ENCODE results near the gene UBA3.

UBA3 gene

DNA sequence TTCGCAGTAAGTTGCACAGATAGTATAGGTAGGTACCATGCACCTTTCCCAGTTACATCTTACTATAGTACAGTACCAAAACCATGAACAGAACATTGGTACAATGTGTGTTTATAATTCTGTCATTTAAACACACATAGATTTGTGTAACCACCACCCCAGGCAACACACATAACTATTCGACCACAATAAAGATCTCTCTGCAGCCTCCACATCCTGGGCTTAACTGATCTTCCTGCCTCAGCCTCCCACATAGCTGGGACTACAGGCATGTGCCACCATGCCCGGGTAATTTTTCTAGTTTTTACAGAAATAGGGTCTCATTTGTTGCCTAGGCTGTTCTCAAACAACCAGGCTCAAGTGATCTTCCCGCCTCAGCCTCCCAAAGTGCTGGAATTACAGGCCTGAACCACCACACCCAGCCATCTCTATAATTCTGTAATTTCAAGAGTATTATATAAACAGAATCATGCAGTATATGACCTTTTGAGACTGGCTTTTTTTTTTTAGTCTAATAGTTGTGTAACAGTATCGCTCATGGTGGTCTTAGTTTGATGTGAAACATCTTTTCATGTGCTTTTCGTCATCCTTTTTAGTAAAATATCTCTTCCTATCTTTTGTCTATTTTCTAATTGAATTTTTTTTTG, 14.7 kb downstream of the UBA3 start:
- no peak for FAIRE-seq

DNA sequence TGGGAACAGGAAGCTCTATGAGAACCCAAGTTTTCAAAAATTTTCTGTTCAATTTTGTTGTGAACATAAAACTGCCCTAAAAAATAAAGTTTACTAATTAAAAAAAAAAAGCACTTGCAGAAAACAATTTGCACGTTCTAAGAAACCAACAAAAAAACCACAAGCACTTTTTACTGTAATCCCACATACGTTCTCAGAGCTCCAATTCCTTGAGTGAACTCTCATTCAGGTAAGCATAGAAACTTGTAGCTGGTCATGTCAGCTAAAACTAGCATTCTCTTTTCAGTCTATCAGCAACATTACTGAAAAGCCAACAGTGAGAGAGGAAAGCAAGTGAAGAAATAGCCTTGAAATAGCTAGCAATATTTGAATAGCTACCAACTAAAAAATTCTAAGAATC, 16.5 kb downstream of the UBA3 start:
- no peak for FAIRE-seq

DNA sequence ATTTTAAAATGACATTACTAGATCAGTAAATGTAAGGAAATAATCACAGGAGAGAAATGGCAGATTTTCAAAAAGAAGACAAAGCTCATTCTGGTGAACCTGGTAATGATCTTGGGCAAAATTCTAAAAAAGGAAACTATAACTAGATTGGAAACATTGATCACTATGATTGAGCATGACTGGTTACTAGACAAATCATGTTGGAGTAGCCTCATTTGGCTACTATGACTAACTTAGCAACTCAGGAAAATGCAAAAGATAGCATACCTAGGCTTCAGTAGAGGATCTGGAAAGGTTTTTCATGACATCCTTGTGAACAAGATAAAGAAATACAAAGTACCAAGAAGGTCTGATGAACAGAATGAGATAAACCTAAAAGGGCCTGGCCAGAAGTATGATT, 20.5 kb downstream of the UBA3 start:
- FAIRE-seq, result no peak

GRCh38 chr3:69058947-69059224, 21.3 kb downstream of the UBA3 start:
- no peak for FAIRE-seq

GRCh38 chr3:69058180-69058946, 21.8 kb downstream of the UBA3 start:
- FAIRE-seq, result no peak

- FAIRE-seq, result no peak
Measured at GRCh38 chr3:69052472-69052898, 27.7 kb downstream of the UBA3 start.

DNA sequence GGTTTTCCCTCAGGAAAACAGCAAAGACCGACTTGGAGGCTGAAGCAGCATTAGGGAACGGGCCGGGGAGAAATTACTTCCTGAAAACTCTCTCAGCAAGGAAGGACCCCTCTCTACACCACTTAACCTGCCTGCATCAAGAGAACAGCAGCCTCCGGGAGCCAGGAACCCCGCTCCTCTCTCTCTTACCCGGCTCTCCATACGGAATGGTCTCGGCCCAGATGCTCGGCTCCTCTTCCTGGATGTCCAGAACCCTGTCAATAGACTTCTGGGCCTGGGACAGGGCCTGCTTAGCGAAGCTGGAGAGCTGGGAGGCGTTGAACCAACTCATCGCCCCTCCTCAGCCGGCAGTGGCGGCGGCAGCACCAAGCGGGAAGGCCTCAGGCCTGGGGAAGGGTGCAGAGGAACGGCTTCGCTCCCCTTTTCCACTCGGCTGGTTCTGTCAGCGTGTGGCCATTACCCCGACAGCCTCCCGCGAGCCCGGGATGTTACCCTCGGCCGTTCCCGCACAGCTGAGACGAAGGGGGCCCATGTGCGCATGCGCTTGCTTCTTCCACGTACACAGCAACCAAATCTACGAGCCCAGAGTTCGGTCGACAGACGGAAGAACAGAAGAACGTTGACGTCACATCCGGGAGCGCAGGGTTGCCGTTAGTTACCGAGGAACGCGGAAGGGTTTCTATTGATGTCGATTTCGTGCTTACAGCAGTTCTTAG, 28.3 kb downstream of the UBA3 start, which contains the start of gene TMF1:
TSS of gene TMF1 (minus strand) at position 578 of the 716 bp plus-strand sequence. CDS start at position 331, 247 bp downstream.
- peak; percentile 90 for FAIRE-seq

DNA sequence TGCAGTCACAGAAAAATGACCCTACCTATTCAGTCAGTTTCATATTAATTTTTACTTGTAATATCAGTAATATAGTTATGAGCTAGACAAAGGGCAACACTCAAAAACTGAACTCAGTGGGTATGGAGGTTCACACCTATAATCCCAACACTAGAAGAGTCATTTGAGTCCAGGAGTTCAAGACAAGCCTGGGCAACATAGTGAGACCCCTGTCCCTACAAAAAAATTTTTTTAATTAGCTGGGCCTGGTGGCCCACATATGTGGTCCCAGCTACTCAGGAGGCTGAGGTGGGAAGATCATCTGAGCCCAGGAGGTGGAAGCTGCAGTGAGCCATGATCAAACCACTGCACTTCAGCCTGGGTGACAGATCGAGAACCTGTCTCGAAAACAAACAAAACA, 31.2 kb downstream of the UBA3 start:
- no peak for FAIRE-seq

DNA sequence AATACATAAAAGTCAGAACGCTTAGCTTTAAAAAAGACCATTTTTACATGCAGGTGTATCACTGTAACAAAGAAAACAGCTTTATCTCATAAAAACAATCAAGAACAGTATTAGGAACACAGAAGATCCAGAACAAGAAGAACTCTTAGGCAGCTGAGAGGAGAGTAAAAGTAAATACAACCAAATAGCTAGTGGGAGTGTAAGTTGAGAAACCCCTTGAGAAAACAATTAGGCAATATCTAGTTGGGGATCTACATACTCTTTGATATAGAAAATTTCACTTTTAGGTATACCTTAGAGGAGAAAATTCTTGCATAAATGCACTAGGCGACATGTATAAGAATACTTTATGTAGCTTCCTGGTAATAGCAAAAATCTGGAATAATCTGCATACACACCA, 35.6 kb downstream of the UBA3 start:
- no peak for FAIRE-seq

GRCh38 chr3:69033470-69033869, 46.7 kb downstream of the UBA3 start:
- FAIRE-seq, result no peak

GRCh38 chr3:69032737-69033136, 47.4 kb downstream of the UBA3 start:
- no peak for FAIRE-seq

- no peak for FAIRE-seq
Measured at GRCh38 chr3:69032142-69032541, 48.0 kb downstream of the UBA3 start.

DNA sequence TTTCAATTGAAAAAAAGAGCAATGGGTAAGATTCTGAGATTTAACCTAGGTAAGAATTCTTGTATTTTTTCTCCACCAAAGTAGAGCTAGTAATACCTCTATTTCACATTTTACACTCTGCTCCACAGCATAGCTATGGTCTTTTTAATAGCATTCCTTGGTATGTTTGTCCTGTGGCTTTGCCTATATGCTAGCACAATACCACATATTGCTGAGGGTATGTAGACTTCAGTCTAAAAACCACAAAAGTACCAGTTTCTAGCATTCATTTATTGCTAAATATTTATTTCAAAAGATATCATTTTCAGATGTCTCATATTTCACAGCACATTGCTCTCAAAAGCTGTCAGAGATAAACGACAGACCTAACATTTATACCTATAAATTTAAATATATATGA, 48.5 kb downstream of the UBA3 start:
- FAIRE-seq, result no peak

DNA sequence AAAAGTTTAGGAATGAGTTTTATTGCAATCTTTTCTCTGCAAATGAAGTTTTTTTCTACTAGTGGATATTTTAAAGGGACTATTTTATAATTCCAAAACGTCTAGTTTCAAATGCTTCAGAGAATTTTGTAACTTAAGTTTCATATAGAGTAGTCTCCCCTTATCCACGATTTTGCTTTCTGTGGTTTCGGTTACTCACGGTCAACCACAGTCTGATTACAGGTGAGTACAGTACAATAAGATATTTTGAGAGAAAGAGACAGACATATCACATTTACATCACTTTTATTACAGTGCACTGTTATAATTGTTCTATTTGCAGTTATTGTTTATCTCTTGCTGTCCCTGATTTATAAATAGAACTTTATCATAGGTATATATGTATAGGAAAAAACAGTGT, 59.3 kb downstream of the UBA3 start:
- no peak for FAIRE-seq

- peak; percentile 87 for FAIRE-seq
Measured at GRCh38 chr3:69020424-69020823, 59.7 kb downstream of the UBA3 start.

DNA sequence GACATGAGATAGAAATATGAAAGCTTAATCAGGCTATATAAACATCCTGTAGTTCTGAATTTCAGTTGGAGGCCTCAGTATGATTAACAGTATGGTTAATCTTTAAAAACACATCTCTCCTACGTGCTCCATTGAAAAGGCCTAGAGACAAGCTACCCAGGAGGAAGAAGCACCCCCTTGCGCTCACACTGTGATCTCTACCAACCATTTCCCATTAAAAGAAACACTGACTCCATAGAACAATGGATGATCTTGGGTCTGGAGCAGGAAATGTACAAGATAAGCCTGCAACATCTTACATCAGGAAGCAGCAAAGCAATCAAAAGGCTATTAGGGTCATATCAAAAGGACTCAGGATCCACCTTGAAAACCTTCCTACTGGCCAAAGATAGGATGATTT, 63.3 kb downstream of the UBA3 start:
- FAIRE-seq, result no peak

DNA sequence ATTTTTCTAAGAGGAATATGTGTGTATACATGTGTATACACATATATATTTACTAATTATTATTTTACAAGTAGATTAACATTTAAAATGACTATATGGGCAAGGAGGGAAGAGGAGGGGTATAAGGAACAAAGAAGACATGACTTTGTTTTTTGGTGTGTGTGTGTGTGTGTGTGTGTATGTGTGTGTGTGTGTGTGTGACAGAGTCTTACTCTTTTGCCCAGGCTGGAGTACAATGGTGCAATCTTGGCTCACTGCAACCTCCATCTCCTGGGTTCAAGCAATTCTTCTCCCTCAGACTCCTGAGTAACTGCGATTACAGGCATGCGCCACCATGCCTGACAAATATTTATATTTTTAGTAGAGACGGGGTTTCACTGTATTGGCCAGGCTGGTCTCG, 64.1 kb downstream of the UBA3 start:
- FAIRE-seq, result no peak

- no peak for FAIRE-seq
Measured at GRCh38 chr3:69014022-69014580, 66.1 kb downstream of the UBA3 start.

GRCh38 chr3:69013253-69014021, 66.7 kb downstream of the UBA3 start, which contains the start of gene EOGT:
Gene EOGT (minus strand): TSS chr3:69013684. CDS start chr3:69009846, 3,838 bp downstream.
- no peak for FAIRE-seq

- FAIRE-seq, result no peak
Measured at GRCh38 chr3:69012800-69013252, 67.3 kb downstream of the UBA3 start.

- FAIRE-seq, result no peak
Measured at GRCh38 chr3:69012100-69012799, 67.9 kb downstream of the UBA3 start.

Measured in colon (tissue), 2 donors.